ENCODE measurements around the gene ACIN1. TPM values are rescaled to one million over a fixed set of nuclear protein-coding genes. Genes with fewer than 3 reads are reported as not detected.

Gene ACIN1
- total RNA-seq, 2 experiments from 2014 or later, result 282 to 288 TPM

- ChIA-PET CTCF (no interaction called here), POLR2A (no interaction called here)
- Mint-ChIP-seq H3K9me3 (no peaks in the 10 kb centered on the region), H3K4me1 (ENCODE audit: low read depth) (peaks cover 4% of the 10 kb centered on the region), H3K4me3 (no peak overlapping the region), H3K36me3 (ENCODE audit: low read depth) (no peaks in the 10 kb centered on the region), H3K27ac (no peak overlapping the region), H3K27me3 (no peaks in the 10 kb centered on the region)
- H3K4me3 ChIP-seq (ENCODE audit: low read length), result no peak overlapping the region
- peaks cover 2% of the 10 kb centered on the region for H3K4me1 ChIP-seq (ENCODE audit: insufficient read depth, low read length)
- no peaks in the 10 kb centered on the region for H3K27me3 ChIP-seq (ENCODE audit: control insufficient read depth in 1 of 2, insufficient read depth in 2 of 2, low read length in 2 of 2)
- intact Hi-C loops (cut with DNase I, micrococcal nuclease), result no loop called here
- ATAC-seq (ENCODE audit: poor library complexity) (no peak), DNase-seq (no peak)
- H3K27ac ChIP-seq (ENCODE audit: low read depth in 1 of 2, low read length in 2 of 2), result no peak overlapping the region
- H3K9me3 ChIP-seq (ENCODE audit: control insufficient read depth in 1 of 2, insufficient read depth in 1 of 2, low read length in 2 of 2), result no peaks in the 10 kb centered on the region
- no peak for TF ChIP-seq CTCF (IDR thresholded peaks at IDR 0.05)
- no peaks in the 10 kb centered on the region for H3K36me3 ChIP-seq (ENCODE audit: insufficient read depth, low read length)
These were observed 35.9 kb upstream of the ACIN1 start for GRCh38 chr14:23130871-23131270.

GRCh38 chr14:23129759-23130316 lies 34.9 kb upstream of the ACIN1 start:
- Histone ChIP-seq H3K27ac (ENCODE audit: low read depth in 1 of 2, low read length in 2 of 2) (no peak overlapping the region), H3K36me3 (ENCODE audit: insufficient read depth, low read length) (no peaks in the 10 kb centered on the region), H3K4me1 (ENCODE audit: insufficient read depth, low read length) (peaks cover 2% of the 10 kb centered on the region), H3K27me3 (ENCODE audit: control insufficient read depth in 1 of 2, insufficient read depth in 2 of 2, low read length in 2 of 2) (no peaks in the 10 kb centered on the region), H3K4me3 (ENCODE audit: low read length) (no peak overlapping the region), H3K9me3 (ENCODE audit: control insufficient read depth in 1 of 2, insufficient read depth in 1 of 2, low read length in 2 of 2) (no peaks in the 10 kb centered on the region)
- intact Hi-C loops (cut with DNase I, micrococcal nuclease), result no loop called here
- no peak for ATAC-seq (ENCODE audit: poor library complexity)
- DNase-seq, result no peak
- Mint-ChIP-seq H3K27ac (no peak overlapping the region), H3K36me3 (ENCODE audit: low read depth) (no peaks in the 10 kb centered on the region), H3K9me3 (no peaks in the 10 kb centered on the region), H3K4me3 (no peak overlapping the region), H3K4me1 (ENCODE audit: low read depth) (peaks cover 4% of the 10 kb centered on the region), H3K27me3 (no peaks in the 10 kb centered on the region)
- ChIA-PET POLR2A (no interaction called here), CTCF (interaction anchor here (1.2 kb wide), 1 partner anchor 9 kb away, joined by 3 read pairs; no protein-coding TSS in a partner anchor)
- no peak for TF ChIP-seq CTCF (IDR thresholded peaks at IDR 0.05)

GRCh38 chr14:23128969-23129758 lies 34.2 kb upstream of the ACIN1 start:
- intact Hi-C loops (cut with DNase I, micrococcal nuclease), result no loop called here

More at GRCh38 chr14:23128969-23129758, 34.2 kb upstream of the ACIN1 start:
- Histone ChIP-seq H3K9me3 (ENCODE audit: control insufficient read depth in 1 of 2, insufficient read depth in 1 of 2, low read length in 2 of 2) (no peaks in the 10 kb centered on the region), H3K27me3 (ENCODE audit: control insufficient read depth in 1 of 2, insufficient read depth in 2 of 2, low read length in 2 of 2) (no peaks in the 10 kb centered on the region), H3K27ac (ENCODE audit: low read depth in 1 of 2, low read length in 2 of 2) (no peak overlapping the region), H3K4me3 (ENCODE audit: low read length) (no peak overlapping the region), H3K36me3 (ENCODE audit: insufficient read depth, low read length) (no peaks in the 10 kb centered on the region), H3K4me1 (ENCODE audit: insufficient read depth, low read length) (peaks cover 2% of the 10 kb centered on the region)
- Mint-ChIP-seq H3K9me3 (no peaks in the 10 kb centered on the region), H3K27ac (no peak overlapping the region), H3K4me1 (ENCODE audit: low read depth) (peaks cover 4% of the 10 kb centered on the region), H3K4me3 (no peak overlapping the region), H3K36me3 (ENCODE audit: low read depth) (no peaks in the 10 kb centered on the region), H3K27me3 (no peaks in the 10 kb centered on the region)
- CTCF ChIA-PET, result interaction anchor here (1.2 kb wide), 1 partner anchor 9 kb away, joined by 3 read pairs; no protein-coding TSS in a partner anchor
- ATAC-seq (ENCODE audit: poor library complexity) (no peak), DNase-seq (no peak)
- no peak for TF ChIP-seq CTCF (IDR thresholded peaks at IDR 0.05)
- POLR2A ChIA-PET, result no interaction called here
